Subcutaneous abdominal adipose tissue (tissue), 5 donors: ENCODE results near the gene SFSWAP.

Source experiments
- H3K27ac ChIP-seq: one replicate; pipeline ENCODE4 v1.7.0; 2013; ENCODE audit warnings: low read depth, mild to moderate bottlenecking, inconsistent platforms, low read length, moderate library complexity
- H3K27me3 ChIP-seq, 5 donors: one replicate each; pipeline ENCODE4 v1.7.0; 2013; ENCODE audit warnings: low read length in 5 of 5, inconsistent platforms in 1 of 5; ENCODE audit not compliant: control insufficient read depth in 5 of 5, insufficient read depth in 4 of 5
- H3K36me3 ChIP-seq, 5 donors: one replicate each; pipeline ENCODE4 v1.7.0; 2013; ENCODE audit warnings: low read length in 5 of 5; ENCODE audit not compliant: control insufficient read depth in 5 of 5, insufficient read depth in 5 of 5
- H3K4me1 ChIP-seq, 5 donors: one replicate each; pipeline ENCODE4 v1.7.0; 2013; ENCODE audit warnings: low read length in 5 of 5, mild to moderate bottlenecking in 3 of 5, moderate library complexity in 1 of 5; ENCODE audit not compliant: control insufficient read depth in 5 of 5, insufficient read depth in 5 of 5
- H3K4me3 ChIP-seq, 5 donors: one replicate each; pipeline ENCODE4 v1.7.0; 2013; ENCODE audit warnings: low read length in 5 of 5, low read depth in 1 of 5
- H3K9ac ChIP-seq, 5 donors: one replicate each; pipeline ENCODE4 v1.7.0; 2013; ENCODE audit warnings: low read length in 5 of 5, mild to moderate bottlenecking in 4 of 5, moderate library complexity in 3 of 5
- H3K9me3 ChIP-seq, 5 donors: one replicate each; pipeline ENCODE4 v1.7.0; 2013; ENCODE audit warnings: low read length in 5 of 5; ENCODE audit not compliant: control insufficient read depth in 5 of 5
- donor health status: healthy.
- donor health status: healthy.
- donor health status: healthy.
- donor health status: healthy.
- donor health status: healthy.

Gene SFSWAP

GRCh38 chr12:131847456-131847855 lies 136.6 kb downstream of the SFSWAP start:
- no peak overlapping the region for H3K27ac ChIP-seq
- peaks cover 0 to under 1% (median 0%) of the 10 kb centered on the region in 5 donors for H3K27me3 ChIP-seq
- peaks cover 0 to 63% (median 11%) of the 10 kb centered on the region in 5 donors for H3K36me3 ChIP-seq
- H3K4me3 ChIP-seq = no peak overlapping the region
- no peaks in the 10 kb centered on the region for H3K4me1 ChIP-seq
- no peaks in the 10 kb centered on the region for H3K9me3 ChIP-seq
- no peak overlapping the region for H3K9ac ChIP-seq

- Histone ChIP-seq H3K27ac (no peak overlapping the region), H3K36me3 (peaks cover 0 to 60% (median 11%) of the 10 kb centered on the region in 5 donors), H3K4me3 (no peak overlapping the region), H3K27me3 (peaks cover 0 to 3% (median 0%) of the 10 kb centered on the region in 5 donors), H3K9ac (no peak overlapping the region), H3K4me1 (no peaks in the 10 kb centered on the region), H3K9me3 (no peaks in the 10 kb centered on the region)
Measured at GRCh38 chr12:131848753-131849152, 137.9 kb downstream of the SFSWAP start.
